A549 (cell line): ENCODE measurements around the gene PITPNB.

Source experiments
- CBX8 ChIP-seq: fragments of 200-600 bp; sonication (generic); IDR thresholded peaks from 2 replicates; pipeline ENCODE4 v1.6.1; 2016
- PBX3 ChIP-seq: IDR thresholded peaks from 2 replicates; pipeline ENCODE4 v1.6.1; 2012
- POLR2A ChIP-seq: IDR thresholded peaks from 2 replicates; pipeline ENCODE4 v1.6.1; 2012; ENCODE audit warnings: mild to moderate bottlenecking, low read length

- TF ChIP-seq PBX3 (no peak), POLR2A (no peak), CBX8 (no peak)
Measured at GRCh38 chr22:27892064-27892463, 27.0 kb downstream of the PITPNB start.
